Body of pancreas (tissue), 4 donors: ENCODE results near the gene ARHGAP15. TPM values are rescaled to one million over a fixed set of nuclear protein-coding genes. Genes with fewer than 3 reads are reported as not detected.

Experiments
- ATAC-seq: fragments of 150-250 bp; one replicate; pipeline ENCODE4 v1.9.1; 2016
- DNase-seq, 4 donors: peaks; one replicate each; pipeline ENCODE4 v3.0.0-alpha.2; 2019
- H3K27ac ChIP-seq, 4 donors: fragments of 200-600 bp; sonication (generic); 1 replicate in 3 of 4; 2 replicates in 1 of 4; pipeline versions ENCODE4 v1.5.1 to v1.6.1; 2016 to 2019; ENCODE audit warnings: mild to moderate bottlenecking in 1 of 4, mixed read lengths in 1 of 4, moderate library complexity in 1 of 4
- H3K27me3 ChIP-seq, 2 donors: fragments of 200-600 bp; sonication (generic); one replicate each; pipeline ENCODE4 v1.6.0; 2016; ENCODE audit warnings: mild to moderate bottlenecking in 1 of 2
- H3K36me3 ChIP-seq, 2 donors: fragments of 200-600 bp; sonication (generic); replicated peaks in 1 of 2; 2 replicates each; pipeline ENCODE4 v1.5.1; 2016; ENCODE audit warnings: low read depth in 2 of 2; ENCODE audit not compliant: insufficient read depth in 1 of 2
- H3K4me1 ChIP-seq: fragments of 200-600 bp; sonication (generic); one replicate; pipeline ENCODE4 v1.6.0; 2016
- H3K4me3 ChIP-seq, 2 donors: fragments of 200-600 bp; sonication (generic); 1 replicate in 1 of 2; 2 replicates in 1 of 2; pipeline ENCODE4 v1.5.1; 2016 to 2019
- H3K9me3 ChIP-seq, 3 donors: fragments of 200-600 bp; sonication (generic); 1 replicate in 2 of 3; 2 replicates in 1 of 3; pipeline ENCODE4 v1.5.1; 2016
- CTCF ChIP-seq, 7 experiments: fragments of 450-650 bp in 4 of 7; fragments of 200-600 bp in 3 of 7; sonication (generic) in 3 of 7; IDR thresholded peaks; one replicate each; pipeline ENCODE4 v1.5.1; 2016 to 2019; ENCODE audit warnings: antibody characterized with exemption in 7 of 7
- POLR2A ChIP-seq, 3 donors: fragments of 450-650 bp; IDR thresholded peaks; one replicate each; pipeline ENCODE4 v1.6.1; 2016; ENCODE audit warnings: antibody characterized with exemption in 3 of 3, mild to moderate bottlenecking in 2 of 3
- WGBS, 2 donors: methylation state at CpG; one replicate each; pipeline ENCODE4 v1.1.5; 2017; 5-methylcytosine and 5-hydroxymethylcytosine counted together
- intact Hi-C: fragments of 100-400 bp; cut with DNase I; formaldehyde crosslinking; loops from one replicate; pipeline ENCODE4 v1.15.1; 2023
- total RNA-seq, 2 donors: library from RNA; depleted of rRNA; stranded (reverse); fragments of >200 nt; gene quantifications; one replicate each; pipeline ENCODE4 v1.1.0, GENCODE V29; 2016

Gene ARHGAP15
- total RNA-seq, 2 donors from 2014 or later: 1.3 TPM; not detected in 1

DNA sequence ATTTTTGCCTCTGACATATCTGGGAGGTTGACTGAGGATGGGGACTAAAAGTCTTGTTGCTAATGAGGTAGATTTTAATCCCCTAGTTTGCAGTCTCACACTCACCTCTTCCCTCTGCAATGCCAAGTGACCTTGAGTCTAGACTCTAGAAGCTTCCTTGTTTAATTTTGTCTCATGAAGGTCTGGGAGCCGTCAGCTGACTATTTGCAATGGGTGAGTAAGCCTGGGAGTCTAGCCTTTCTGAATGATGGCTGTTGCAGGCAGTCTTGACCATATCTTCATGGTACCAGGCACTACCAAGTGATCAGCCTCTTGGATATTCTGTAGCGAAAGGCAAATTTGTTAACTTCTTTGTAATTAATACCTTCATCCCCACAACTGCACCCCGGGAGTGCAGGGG lies 61.2 kb downstream of the ARHGAP15 start:
- ATAC-seq (no peak), DNase-seq (no peak)
- TF ChIP-seq POLR2A (IDR thresholded peaks at IDR 0.05) (no peak), CTCF (IDR thresholded peaks at IDR 0.05) (no peak)
- intact Hi-C loops: no loop called here
- 66 to 75% methylated on average over 3 of the region's 3 CpGs for WGBS, 2 donors
- no peak overlapping the region for H3K4me3 ChIP-seq
- no peaks in the 10 kb centered on the region for H3K27me3 ChIP-seq
- H3K27ac ChIP-seq: no peak overlapping the region
- H3K36me3 ChIP-seq: no peaks in the 10 kb centered on the region
- no peaks in the 10 kb centered on the region for H3K9me3 ChIP-seq
- H3K4me1 ChIP-seq: no peaks in the 10 kb centered on the region

DNA sequence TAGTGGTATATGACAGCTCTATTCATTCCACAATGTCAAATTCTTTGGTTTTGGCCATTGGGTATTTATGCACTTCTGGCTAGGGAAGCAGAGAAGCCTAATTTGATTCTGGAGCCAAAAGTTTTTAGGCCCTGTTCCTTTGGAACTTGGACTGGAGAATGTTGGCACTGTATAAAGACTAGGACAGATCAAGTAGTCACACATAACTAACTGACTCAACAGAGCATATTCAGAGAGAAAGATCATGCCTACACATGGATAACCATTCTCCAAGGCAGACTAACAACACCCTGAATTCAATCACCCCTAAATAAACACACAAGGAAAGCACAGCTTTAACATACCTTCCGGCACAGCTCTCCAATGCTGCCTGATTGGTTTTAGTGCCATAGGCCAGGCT lies 62.9 kb downstream of the ARHGAP15 start:
- DNase-seq: no peak
- Histone ChIP-seq H3K4me1 (no peaks in the 10 kb centered on the region), H3K27me3 (no peaks in the 10 kb centered on the region), H3K4me3 (no peak overlapping the region), H3K36me3 (no peaks in the 10 kb centered on the region), H3K9me3 (no peaks in the 10 kb centered on the region), H3K27ac (no peak overlapping the region)
- intact Hi-C loops: no loop called here
- ATAC-seq: no peak
- TF ChIP-seq CTCF (IDR thresholded peaks at IDR 0.05) (no peak), POLR2A (IDR thresholded peaks at IDR 0.05) (no peak)
- 77 to 86% methylated on average over 1 of the region's 1 CpG for WGBS, 2 donors

DNA sequence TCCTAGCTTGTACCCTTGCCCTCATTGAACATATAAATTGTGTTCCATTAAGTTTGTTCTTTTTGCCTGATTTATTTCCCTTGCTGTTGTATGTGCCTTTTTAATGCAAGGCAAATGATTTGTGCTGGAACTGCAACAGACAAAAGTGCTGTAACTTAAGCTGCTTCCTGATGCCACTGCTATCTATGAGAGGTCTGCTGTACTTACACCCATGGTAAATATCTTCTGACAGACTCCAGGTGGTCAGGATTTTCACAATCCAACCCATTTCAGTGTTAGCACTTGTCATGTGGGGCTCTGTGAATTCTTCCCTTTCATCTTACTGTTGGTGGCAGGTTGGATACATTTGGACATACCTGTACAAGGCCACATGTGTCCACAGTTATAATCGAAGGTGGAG lies 63.5 kb downstream of the ARHGAP15 start:
- ATAC-seq (no peak), DNase-seq (no peak)
- no peak for TF ChIP-seq POLR2A (IDR thresholded peaks at IDR 0.05)
- no peak for TF ChIP-seq CTCF (IDR thresholded peaks at IDR 0.05)
- WGBS, 2 donors: 39 to 42% methylated on average over 1 of the region's 1 CpG
- Histone ChIP-seq H3K27ac (no peak overlapping the region), H3K9me3 (no peaks in the 10 kb centered on the region), H3K4me3 (no peak overlapping the region), H3K36me3 (no peaks in the 10 kb centered on the region), H3K4me1 (no peaks in the 10 kb centered on the region), H3K27me3 (no peaks in the 10 kb centered on the region)
- intact Hi-C loops: no loop called here

DNA sequence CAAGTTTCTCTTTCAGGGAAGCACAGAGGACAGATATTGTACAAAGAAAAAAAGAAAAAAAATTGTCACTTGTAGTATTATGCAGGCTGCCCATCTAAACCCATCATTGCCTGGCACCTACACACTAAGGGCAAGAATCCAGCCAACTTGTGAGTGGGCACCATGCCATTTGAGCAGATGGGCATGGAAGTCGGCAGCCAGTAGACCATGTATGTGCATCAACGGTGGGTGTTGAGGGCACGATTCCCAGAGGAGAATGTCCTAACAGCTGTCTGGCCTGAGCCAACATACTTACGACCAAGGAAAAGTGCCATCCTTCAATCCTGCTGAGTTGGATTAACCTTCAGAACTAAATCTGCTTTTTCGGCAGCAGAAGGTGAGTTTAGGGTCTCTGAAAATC lies 63.9 kb downstream of the ARHGAP15 start:
- Histone ChIP-seq H3K27ac (no peak overlapping the region), H3K9me3 (no peaks in the 10 kb centered on the region), H3K36me3 (no peaks in the 10 kb centered on the region), H3K27me3 (no peaks in the 10 kb centered on the region), H3K4me3 (no peak overlapping the region), H3K4me1 (no peaks in the 10 kb centered on the region)
- intact Hi-C loops: no loop called here
- DNase-seq (peak in 3 of 4 donors; percentile 16 to 21 (median 18)), ATAC-seq (no peak)
- no peak for TF ChIP-seq POLR2A (IDR thresholded peaks at IDR 0.05)
- no peak for TF ChIP-seq CTCF (IDR thresholded peaks at IDR 0.05)
- 51 to 54% methylated on average over 5 of the region's 5 CpGs for WGBS, 2 donors

DNA sequence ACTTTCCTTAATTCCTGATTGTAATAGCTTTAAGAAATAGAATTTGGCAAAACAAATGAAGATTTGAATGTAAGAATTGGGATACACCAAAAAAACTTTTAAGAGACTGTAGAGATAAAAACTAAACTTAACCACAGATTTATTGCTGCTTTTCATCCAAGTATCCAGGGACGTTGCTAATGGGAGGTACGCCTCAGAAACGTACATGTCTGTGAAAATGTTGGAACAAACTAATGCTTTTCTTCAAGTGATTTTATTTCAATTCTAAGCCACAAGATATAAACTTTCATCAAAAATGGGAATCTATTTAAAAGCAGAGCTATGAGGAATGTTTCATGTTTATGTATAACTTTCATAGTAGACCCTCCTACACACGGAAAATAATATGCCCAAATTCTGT lies 66.3 kb downstream of the ARHGAP15 start:
- no peaks in the 10 kb centered on the region for H3K36me3 ChIP-seq
- H3K9me3 ChIP-seq: no peaks in the 10 kb centered on the region
- H3K4me1 ChIP-seq: no peaks in the 10 kb centered on the region
- WGBS, 2 donors: 56 to 65% methylated on average over 4 of the region's 4 CpGs
- TF ChIP-seq CTCF (IDR thresholded peaks at IDR 0.05) (no peak), POLR2A (IDR thresholded peaks at IDR 0.05) (no peak)
- intact Hi-C loops: no loop called here
- no peak overlapping the region for H3K27ac ChIP-seq
- ATAC-seq (no peak), DNase-seq (no peak)
- H3K4me3 ChIP-seq: no peak overlapping the region
- no peaks in the 10 kb centered on the region for H3K27me3 ChIP-seq
